Iris pigment epithelial cell (primary cell): Measurements from ENCODE around the gene AKAP8.
"Not testable (repeated sequence)": the region's sequence is repeated elsewhere in the genome, so short reads cannot be mapped to it uniquely, and the experiment has no call there.

Experiments used
- DNase-seq: peaks from one replicate; pipeline ENCODE4 v3.0.0-alpha.2; 2011; ENCODE audit warnings: low read depth

Gene AKAP8

GRCh38 chr19:15404097-15404779, 24.7 kb upstream of the AKAP8 start:
- no peak for DNase-seq

GRCh38 chr19:15403151-15403531, 23.6 kb upstream of the AKAP8 start:
- no peak for DNase-seq

DNA sequence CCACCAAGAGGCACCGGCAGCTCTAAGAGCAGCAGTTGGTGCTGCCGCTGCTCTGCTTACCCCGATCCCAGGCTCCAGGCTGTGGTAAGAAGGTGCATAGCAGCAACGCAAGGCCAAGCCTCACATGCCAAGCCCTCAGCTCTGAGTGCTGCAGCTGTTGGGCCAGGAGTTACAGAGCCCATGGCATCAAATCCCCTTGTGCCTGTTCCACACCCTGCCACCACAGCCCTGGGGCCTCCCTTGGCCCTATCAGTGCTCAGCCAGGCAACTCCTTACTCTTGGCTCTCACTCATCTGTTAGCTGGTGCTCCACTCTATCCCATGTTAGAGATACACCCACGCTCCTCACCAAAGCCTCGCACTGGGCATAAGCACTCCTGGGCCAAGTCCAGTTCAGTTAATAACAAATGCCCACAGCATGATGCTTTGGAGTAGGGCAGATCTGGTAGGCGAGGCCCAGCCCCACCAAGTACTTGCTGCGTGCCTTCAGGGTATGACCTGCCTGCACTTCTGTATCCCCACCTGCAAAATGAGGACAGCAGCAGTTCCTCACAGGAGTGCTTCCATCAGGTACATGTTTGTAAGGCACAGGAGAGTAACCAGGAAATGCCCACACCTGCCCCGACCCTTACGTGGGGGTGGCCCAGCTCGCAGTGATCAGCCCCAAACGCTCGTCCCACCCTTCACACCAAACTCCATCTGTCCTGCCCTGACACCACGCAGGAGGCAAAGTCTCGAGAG, 23.0 kb upstream of the AKAP8 start:
- no peak for DNase-seq

DNA sequence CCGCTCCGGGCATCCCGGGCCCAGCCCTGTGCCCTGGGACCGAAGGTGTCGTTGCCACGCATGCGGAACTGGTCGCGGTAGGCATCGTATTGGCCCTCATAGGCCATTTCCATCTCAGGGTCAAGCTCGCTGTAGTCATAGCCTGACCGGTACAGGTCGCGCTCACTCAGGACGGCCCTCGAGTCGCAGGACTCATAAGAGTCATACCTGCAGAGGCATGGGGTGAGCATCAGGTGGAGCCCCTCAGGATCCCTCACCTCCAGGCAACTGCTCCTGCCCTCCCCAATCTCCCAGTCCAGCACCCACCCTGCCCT, 21.8 kb upstream of the AKAP8 start:
- no peak for DNase-seq

DNA sequence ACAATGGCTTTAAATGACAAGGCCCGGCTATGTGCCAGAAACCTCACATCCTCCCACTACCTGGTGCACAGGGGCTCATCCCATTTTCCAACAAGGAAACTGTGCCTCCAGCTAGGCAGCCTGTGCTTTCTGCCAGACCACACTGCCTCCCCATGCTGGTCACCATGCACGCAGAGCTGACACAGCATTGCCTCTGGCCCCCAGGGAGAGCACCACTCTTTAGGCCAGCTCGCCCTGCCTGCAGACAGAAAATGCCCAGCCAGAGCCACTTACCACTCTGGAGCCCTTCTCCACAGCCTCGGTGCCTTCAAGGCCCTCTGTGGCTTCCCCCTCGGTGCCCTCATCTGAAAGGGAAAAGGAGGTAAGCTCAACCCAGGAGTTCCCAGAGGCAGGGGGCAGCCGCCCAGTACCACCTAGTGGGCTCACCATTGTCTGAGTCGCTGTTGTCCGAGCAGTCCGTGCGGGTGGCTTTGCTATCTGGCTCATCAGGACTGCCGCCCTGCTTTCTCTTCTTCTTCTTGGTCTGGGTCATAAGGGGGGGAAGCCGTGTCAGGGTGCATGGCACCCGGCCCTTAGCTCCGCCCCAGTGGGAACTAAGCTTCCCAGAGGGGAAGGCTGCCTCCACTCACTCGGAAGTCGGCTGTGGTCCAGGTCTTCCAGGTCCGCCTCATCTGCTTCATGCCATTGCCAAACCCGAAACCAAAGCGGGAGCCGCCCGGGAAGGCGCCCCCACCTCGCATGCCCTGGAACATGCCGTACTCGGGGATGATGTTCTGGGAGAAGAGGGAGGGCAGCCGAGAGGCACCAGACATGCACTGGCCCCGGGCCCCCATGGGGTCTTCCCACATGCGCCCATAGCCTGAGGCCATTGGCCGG, 21.2 kb upstream of the AKAP8 start:
- DNase-seq = no peak

- no peak for DNase-seq
Observed at GRCh38 chr19:15399635-15400034, 20.0 kb upstream of the AKAP8 start.

- DNase-seq = no peak
Observed at GRCh38 chr19:15399234-15399515, 19.6 kb upstream of the AKAP8 start.

GRCh38 chr19:15398501-15399233, 19.1 kb upstream of the AKAP8 start:
- DNase-seq = no peak

DNA sequence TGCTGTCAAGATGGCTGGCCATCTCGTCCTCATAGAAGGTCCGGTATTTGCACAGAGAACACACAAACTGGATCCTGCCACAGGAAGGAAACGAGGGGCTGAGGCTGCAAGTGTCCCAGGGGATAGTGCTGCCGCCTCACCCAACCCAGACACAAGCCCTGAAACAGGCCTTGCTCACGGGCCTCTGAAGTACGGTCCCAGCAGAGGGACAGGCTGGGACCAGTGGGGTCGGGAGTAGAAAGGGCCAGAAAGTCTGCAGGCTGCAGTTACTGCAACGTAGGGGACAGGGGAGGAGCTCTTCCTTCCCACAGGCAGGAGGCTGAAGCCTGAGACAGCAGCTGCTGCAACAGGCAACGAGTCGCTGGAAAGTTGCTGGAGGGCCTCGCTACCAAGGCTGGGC, 18.2 kb upstream of the AKAP8 start:
- no peak for DNase-seq

- DNase-seq = no peak
Observed at GRCh38 chr19:15397236-15397635, 17.6 kb upstream of the AKAP8 start.

DNA sequence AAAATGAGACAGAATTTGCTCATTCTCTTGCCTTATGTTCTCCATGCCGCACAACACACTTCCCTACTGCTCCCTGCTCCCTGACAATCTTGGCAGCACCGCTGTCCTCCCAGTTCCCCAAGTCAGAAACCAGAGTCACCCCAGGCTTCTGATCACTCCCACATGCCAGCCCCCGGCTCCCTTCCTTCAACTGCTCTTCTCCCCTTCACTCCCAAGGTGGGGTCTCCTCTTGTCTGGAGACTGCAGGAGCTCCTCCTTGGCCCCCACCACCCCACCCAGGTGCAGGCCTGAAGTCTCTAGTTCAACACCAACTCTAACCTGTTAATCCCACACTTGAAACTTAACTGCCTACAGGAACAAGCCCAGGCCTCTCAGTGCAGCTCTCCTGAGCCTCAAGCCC, 16.8 kb upstream of the AKAP8 start:
- DNase-seq = no peak

DNA sequence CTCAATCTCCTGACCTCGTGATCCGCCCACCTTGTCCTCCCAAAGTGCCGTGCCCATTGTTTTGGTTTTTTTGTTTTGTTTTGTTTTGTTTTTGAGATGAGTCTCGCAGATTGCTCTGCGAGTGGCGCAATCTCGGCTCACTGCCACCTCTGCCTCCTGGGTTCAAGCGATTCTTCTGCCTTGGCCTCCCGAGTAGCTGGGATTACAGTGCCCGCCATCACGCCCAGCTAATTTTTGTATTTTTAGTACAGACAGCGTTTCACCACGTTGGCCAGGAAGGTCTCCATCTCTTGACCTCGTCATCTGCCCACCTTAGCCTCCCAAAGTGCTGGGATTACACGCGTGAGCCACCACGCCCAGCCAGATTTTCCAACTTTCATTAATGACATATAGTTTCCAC, 15.7 kb upstream of the AKAP8 start:
- DNase-seq = not testable (repeated sequence)

GRCh38 chr19:15394426-15394825, 14.8 kb upstream of the AKAP8 start:
- DNase-seq = no peak

DNA sequence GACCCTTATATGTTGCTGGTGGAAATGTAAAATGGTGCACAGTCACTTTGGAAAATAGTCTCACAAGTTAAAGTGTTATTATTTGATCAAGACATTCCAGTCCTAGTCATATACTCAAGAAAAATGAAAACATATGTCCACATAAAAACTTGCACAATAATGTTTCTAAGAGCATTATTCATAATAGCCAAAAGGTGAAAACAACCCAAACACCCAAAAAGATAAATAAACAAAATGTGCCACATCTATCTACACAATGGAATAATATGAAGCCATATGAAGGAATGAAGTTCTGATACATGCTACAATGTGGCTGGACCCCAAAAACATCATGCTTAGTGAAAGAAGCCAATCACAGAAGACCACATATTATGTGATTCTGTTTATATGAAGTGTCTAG, 14.4 kb upstream of the AKAP8 start:
- peak; percentile 58 for DNase-seq

GRCh38 chr19:15390814-15391213, 11.2 kb upstream of the AKAP8 start:
- no peak for DNase-seq

GRCh38 chr19:15381864-15382263, 2.3 kb upstream of the AKAP8 start:
- DNase-seq = no peak

DNA sequence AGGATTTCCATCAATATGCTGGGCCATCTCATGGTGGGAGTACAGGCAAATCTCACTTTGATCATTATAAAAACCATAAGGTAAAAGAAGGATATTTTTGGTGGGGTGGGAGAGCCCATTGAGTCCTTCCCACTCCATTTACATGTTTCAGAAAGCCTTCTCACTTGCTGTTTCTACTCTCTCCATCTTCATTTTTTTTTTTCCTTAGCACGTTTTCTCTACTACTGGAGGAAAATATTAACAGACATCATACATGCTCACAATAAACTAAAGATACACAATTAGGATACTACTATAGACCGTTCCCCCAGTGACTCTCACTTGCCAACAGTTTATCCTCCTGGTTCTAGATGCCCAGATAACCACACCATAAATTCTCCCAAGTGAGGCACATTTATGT, 1.8 kb upstream of the AKAP8 start:
- no peak for DNase-seq

DNA sequence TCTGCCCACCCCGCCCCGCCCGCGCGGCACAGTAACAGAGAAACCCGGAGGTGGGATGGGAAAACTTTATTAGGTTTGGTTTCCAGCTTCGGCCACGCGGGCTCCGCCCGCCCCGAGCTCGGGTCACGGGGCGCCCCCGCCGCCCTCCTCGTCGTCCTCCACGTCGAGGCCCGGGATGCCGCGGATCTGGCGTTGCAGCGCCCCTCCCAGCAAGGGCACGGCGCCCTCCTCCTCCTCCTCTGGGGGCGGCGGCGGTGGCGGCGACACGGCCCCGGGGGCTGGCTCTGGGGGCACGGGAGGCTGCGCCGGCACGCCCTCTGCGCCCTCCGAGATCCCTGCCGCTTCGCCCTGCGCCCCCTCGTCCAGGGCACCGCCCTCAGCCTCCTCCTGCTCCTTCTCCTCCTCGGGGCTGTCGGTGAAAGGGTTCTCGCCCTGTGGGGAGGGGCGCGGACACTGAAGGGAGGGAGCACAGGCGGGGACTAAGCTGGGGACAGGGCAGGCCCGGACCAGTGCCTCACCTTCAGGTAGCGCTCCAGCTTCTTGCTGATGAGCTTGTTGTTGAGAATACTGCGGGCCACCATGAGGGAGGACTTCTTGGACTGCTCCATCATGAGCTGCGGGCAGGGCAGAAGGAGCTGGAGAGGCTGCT, 536 bp upstream of the AKAP8 start:
- DNase-seq = peak; percentile 41

GRCh38 chr19:15378534-15379082, 979 bp downstream of the AKAP8 start:
- DNase-seq = peak; percentile 67

DNA sequence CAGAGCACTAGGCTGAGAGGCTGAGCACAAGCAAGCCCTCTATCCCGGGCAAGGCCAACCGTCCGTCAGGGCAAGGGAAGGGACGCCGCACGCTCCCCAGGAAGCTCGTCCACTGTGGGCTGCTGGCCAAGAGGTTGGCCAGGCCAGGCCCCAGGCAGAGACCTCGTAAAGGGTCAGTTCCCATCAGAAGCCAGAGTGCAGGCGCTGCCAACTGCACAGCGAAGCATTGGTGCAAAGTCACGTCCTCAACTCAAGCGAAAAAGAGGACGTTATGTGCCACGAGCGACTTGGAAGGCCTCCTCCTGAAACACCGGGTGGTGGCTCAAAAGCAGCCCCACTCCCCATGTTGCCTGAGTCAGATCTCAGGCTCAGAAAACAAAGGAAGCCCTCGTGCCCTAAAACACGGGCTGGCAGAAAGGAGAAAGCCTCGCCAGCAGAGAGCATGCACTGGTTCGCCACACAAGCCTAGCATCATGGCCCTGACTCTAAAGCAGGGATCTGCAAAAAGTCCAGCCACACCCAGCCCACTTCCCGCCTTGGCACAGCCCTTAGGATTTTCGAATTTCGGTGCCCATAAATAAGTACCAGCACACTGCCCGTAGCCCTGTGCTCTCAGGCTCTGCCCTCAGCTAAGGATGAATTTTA, 4.7 kb downstream of the AKAP8 start:
- DNase-seq = no peak

DNA sequence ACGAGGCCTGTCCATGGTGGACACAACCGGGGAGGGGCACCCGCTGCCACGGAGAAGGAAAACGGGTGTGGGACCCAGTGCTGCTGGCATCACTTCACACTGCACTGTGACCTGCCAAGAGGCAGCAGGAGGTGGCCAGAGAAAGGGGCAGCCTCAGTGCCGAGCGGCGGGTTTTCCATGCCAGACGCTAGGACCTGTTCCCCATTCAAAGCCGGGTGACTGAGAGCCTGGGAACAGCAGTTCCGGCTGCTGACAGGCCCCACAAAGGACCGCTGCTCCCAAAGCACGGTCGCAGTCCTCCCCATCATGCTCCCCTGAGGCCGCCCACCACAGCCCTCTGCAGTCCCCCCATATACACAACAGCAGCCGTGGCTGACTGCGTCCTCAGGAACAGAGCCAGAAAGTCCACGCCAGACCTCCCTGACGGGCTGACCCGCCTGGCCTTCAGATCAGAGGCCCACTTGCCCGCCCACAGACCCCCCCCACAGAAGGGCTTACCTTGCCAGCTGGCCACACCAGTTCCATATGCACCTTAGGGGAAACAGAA, 5.4 kb downstream of the AKAP8 start:
- DNase-seq = no peak
